ENCODE measurements around the gene PLEKHB1. TPM values are rescaled to one million over a fixed set of nuclear protein-coding genes. Genes with fewer than 3 reads are reported as not detected.
"Not testable (repeated sequence)": the region's sequence is repeated elsewhere in the genome, so short reads cannot be mapped to it uniquely, and the experiment has no call there.

The PLEKHB1 gene
- total RNA-seq, 1 donor from 2014 or later: 0.58 TPM

DNA sequence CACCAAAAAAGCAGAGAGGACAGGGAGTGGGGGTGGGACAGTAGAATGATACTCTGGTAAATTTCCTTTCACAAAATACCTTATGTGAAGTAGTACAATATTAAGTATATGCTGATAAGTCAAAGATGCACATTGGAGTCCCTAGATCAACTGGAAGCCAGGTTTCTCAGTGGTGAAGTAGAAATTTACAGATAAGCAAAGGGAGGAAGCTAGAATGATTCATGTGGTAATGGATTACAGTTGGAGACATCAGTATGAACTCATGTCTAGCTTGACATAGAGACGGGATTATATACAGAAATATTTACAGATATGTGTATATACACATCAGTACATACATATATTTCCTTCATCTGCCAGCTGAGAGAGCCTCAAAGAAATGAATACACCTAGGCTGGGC, 21.5 kb downstream of the PLEKHB1 start:
- DNase-seq (ENCODE audit: extremely low read depth, low read depth, low spot score): no peak

DNA sequence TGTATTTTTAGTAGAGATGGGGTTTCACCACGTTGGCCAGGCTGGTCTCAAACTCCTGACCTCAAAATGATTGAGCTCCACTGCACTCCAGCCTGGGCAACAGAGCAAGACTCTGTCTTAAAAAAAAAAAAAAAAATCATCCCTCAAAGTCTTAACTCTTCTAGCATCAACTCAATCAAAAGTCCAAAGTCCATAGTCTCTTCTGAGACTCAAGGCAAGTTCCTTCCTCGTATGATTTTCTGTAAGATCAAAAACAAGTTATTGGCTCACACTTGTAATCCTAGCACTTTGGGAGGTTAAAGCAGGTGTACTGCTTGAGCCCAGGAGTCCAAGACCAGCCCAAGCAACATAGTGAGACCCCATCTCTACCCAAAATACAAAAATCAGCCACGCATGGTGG, 24.4 kb downstream of the PLEKHB1 start:
- DNase-seq (ENCODE audit: extremely low read depth, low read depth, low spot score): no peak

DNA sequence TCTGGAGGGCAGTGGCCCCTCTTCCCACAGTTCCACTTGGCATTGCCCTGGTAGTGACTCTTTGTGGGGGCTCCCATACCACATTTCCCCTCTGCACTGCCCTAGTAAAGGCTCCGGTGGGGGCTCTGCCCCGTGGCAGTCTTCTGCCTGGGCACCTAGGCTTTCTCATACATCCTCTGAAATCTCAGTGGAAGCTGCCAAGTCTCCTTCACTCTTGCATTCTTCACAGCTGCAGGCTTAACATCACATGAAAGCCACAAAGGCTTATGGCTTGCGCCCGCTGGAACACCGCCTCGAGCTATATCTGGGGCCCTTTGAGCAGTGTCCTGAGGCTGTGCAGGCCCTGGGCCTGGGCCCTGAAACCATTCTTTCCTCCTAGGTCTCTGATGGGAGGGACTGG, 25.3 kb downstream of the PLEKHB1 start:
- DNase-seq (ENCODE audit: extremely low read depth, low read depth, low spot score): no peak

DNA sequence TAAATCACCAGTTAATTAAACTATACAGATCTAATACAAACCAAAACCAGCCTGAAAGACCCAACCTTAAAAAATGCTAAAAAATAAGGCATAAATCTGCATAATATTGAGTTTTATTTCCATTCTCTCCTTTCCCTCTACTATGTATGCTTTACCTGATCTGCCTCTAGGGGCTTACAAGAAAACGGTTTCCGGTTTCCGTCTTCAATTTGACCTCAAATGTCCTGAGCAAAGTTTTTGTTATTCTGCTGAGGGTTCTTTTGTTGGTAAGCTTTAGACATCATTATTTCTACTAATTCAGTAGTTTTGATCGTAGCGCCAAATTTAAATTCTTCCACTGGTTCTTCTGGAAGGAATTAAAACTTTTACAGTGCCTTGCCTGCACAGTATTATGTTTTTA, 30.2 kb downstream of the PLEKHB1 start:
- not testable (repeated sequence) for DNase-seq (ENCODE audit: extremely low read depth, low read depth, low spot score)

DNA sequence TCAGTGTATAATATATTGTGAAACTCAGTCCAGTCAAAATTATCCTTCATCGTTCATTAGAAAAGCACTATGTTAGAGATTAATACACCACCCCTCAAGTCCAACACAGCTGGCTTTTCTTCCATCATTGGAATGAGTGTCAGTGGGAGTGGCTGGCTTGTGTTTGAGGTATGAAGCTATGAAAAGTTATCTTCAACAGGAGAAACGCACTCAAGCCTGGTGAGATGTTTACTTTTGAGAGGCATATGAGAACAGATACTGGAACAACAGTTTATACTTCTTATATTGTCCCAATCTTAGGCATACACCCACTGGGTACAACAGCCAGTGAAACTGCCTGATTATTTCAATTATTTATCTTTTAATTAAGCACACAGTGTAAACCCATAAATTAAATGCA, 34.3 kb downstream of the PLEKHB1 start:
- no peak for DNase-seq (ENCODE audit: extremely low read depth, low read depth, low spot score)

DNA sequence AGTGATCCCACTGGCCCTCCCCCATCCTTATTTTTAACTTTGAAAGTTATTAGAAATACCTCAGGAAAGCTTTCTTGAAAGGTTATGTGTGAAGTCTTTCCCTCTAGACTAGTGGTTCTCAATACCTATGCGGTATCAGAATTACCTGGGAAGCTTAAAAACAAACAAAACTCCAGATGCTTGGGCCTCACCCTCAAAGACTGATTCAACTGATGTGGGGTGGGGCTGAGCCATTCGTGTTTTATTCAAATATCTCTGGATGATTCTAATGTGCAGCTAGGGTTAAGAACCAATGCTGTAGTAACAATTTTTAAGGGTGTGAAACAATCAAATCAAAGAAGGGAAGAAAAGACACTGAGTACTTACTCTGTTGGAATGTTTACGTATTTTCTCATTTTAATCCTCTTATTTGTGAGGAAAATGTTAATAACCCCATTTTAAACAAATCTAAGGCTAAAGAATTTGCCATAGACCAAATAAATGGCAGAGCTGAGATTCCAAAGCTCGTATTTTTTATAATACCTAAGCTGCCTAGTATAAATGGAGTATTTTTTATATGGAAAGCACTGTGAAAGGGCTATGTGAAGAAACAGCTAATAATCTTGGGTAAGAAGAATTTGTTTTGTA, 47.6 kb downstream of the PLEKHB1 start:
- no peak for DNase-seq (ENCODE audit: extremely low read depth, low read depth, low spot score)

DNA sequence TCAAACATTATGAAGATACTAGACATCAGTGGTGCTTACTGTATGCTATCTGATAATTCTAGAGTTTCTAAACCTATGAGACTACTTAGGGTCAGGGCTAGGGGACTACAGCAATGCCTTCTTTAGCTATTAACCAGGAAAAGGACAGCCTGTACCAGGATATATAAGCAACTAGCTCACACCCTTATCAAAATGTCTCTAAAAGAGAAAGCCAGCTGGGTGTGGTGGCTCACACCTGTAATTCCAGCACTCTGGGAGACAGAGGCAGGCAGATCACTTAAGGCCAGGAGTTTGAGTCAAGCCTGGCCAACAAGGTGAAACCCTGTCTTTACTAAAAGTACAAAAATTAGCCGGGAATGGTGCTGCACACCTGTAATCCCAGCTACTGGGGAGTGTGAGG, 58.7 kb downstream of the PLEKHB1 start:
- DNase-seq (ENCODE audit: extremely low read depth, low read depth, low spot score): no peak

DNA sequence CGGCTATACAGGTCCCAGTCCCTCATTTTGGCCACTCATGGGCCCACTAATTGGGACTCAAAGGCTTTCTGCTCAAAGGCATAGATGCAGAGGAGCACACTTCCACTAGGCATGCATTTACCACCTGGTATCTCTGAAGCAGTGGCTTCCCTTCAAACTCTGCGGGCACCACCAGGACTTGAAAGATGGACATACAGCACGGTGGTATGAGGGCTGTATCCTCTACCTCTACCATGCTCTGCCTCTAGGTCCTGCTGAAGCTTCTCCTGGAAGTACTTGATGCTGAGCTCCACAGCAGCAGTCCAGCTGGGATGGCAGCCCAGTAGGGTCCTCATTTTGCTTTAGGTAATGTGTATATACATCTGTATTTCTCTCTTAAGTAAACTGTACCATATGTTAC, 64.6 kb downstream of the PLEKHB1 start:
- no peak for DNase-seq (ENCODE audit: extremely low read depth, low read depth, low spot score)

Other genes starting within 250 kb of the PLEKHB1 start
- gene FAM168A, start 48.5 kb upstream of the PLEKHB1 start, total RNA-seq: 16.9 and 20.4 TPM in 2 replicates
- 182 and 235 TPM in 2 replicates for gene RAB6A, start 114.5 kb downstream of the PLEKHB1 start, total RNA-seq
- 31.7 and 45.2 TPM in 2 replicates for gene MRPL48, start 141.3 kb downstream of the PLEKHB1 start, total RNA-seq
- 63.8 and 80.3 TPM in 2 replicates for gene COA4, start 230.3 kb downstream of the PLEKHB1 start, total RNA-seq
- 14.8 and 16.7 TPM in 2 replicates for gene PAAF1, start 230.4 kb downstream of the PLEKHB1 start, total RNA-seq

All from glomerular endothelial cell (primary cell).